ENCODE measurements around the gene MT1HL1. TPM values are rescaled to one million over a fixed set of nuclear protein-coding genes. Genes with fewer than 3 reads are reported as not detected.
"Not testable (repeated sequence)": the region's sequence is repeated elsewhere in the genome, so short reads cannot be mapped to it uniquely, and the experiment has no call there.

MT1HL1 gene
- total RNA-seq, 3 donors from 2014 or later: not detected

DNA sequence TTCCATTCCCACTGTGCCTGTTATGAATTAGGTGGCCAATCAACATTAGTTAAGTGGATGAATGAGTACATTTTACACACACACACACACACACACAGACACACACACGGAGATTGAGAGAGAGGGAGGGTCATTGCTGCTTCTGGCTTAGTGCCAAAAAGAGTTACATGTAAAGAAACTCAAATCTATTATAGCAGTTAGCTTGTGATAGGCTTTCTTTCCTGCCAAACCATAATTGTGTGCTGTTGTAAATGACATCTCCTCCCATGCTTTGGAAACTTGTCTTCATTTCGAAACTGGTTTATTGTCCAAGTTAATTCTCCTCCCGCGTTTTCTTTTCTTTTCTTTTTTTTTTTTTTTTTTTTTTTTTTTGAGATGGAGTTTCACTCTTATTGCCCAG is 1.4 kb upstream of the MT1HL1 start:
- no peaks in the 10 kb centered on the region for H3K9me3 Mint-ChIP-seq
- H3K27me3 Mint-ChIP-seq (ENCODE audit: low read depth): peaks cover 3% of the 10 kb centered on the region
- ATAC-seq (no peak), DNase-seq (no peak)
- no peaks in the 10 kb centered on the region for H3K4me1 Mint-ChIP-seq (ENCODE audit: low read depth)
- no peak overlapping the region for H3K4me3 Mint-ChIP-seq
- H3K36me3 Mint-ChIP-seq (ENCODE audit: insufficient read depth): no peaks in the 10 kb centered on the region

DNA sequence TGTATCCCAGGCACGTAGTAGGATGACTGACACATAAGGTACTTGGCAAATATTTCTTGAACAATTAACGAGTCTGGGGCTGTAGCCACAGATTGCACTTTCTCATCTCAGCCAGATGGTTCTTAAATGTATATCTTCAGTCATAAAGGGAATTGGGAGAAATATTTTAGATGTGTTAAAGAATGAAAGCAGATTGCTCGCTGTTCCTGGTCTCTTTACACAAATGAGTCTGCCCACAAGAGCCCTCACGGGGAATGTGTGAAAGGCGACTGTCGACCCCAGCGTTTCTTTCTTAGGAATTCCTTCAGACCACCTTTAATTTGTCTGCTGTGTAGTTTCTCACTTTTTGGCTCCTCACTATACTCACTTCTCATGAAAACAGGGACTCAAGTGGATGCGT is 725 bp downstream of the MT1HL1 start:
- Mint-ChIP-seq H3K4me1 (ENCODE audit: low read depth) (no peaks in the 10 kb centered on the region), H3K4me3 (no peak overlapping the region), H3K36me3 (ENCODE audit: insufficient read depth) (no peaks in the 10 kb centered on the region), H3K9me3 (no peaks in the 10 kb centered on the region), H3K27me3 (ENCODE audit: low read depth) (peaks cover 3% of the 10 kb centered on the region)
- ATAC-seq (no peak), DNase-seq (no peak)

DNA sequence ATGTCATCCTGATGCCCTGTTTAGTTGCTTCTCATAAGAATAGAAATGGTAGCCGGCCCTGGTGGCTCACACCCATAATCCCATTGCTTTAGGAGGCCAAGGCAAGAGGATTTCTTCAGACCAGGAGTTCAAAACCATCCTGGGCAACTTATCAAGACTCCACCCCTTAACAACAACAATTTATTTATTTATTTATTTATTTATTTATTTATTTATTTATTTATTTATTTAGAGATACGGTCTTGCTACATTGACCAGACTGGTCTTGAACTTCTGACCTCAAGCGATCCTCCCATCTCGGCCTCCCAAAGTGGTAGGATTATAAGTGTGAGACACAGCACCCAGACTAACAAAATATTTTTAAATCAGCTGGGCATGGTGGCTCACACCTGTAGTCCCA is 4.0 kb downstream of the MT1HL1 start:
- Mint-ChIP-seq H3K9me3 (no peaks in the 10 kb centered on the region), H3K4me1 (ENCODE audit: low read depth) (no peaks in the 10 kb centered on the region), H3K27me3 (ENCODE audit: low read depth) (peaks cover 3% of the 10 kb centered on the region), H3K4me3 (no peak overlapping the region), H3K36me3 (ENCODE audit: insufficient read depth) (no peaks in the 10 kb centered on the region)
- DNase-seq (no peak), ATAC-seq (no peak)

DNA sequence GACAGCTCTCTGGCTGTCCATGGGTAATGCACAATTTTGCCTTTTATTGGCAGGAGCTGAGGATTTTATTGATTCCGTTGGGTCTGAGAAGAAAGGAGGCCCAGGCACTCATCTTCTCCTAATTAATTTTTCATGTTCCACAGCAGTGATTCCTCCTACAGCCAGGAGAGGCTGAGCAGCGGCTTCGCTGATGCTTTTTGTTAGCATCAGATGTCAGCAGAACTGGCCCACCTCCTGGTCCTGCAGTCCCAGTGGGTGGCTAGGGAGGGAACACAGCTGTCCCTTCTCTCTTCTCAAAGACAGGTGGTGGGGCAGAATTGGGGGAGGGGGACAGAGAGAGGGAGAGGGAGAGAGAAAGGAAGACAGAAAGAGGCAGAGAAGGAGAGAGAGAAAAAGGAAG is 5.7 kb downstream of the MT1HL1 start:
- ATAC-seq: no peak
- peaks cover 3% of the 10 kb centered on the region for H3K27me3 Mint-ChIP-seq (ENCODE audit: low read depth)
- no peaks in the 10 kb centered on the region for H3K36me3 Mint-ChIP-seq (ENCODE audit: insufficient read depth)

DNA sequence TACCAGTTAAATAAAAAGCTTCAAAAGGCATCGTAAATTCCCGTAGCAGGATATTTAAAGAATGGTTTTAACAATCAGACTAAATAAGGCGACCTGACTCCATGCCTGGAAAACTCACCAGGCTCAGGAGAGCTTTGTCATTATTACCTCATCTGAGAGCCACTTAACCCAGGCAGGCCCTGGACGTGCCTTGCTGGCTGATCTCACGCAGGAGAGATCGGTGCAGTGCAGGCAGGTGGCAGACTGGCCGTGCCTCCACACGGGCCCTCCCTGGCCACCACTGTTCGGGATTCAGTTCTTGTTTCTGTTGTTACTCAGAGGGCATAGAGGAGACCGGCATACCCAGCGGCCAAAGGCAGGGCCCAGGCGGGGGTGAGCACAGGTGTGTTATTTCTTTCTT is 6.4 kb downstream of the MT1HL1 start:
- DNase-seq: no peak
- no peaks in the 10 kb centered on the region for H3K27me3 Mint-ChIP-seq (ENCODE audit: low read depth)
- ATAC-seq: no peak
- H3K4me1 Mint-ChIP-seq (ENCODE audit: low read depth): no peaks in the 10 kb centered on the region
- H3K9me3 Mint-ChIP-seq: no peaks in the 10 kb centered on the region
- H3K4me3 Mint-ChIP-seq: no peak overlapping the region
- H3K36me3 Mint-ChIP-seq (ENCODE audit: insufficient read depth): no peaks in the 10 kb centered on the region

More for the DNA sequence above, 5.7 kb downstream of the MT1HL1 start:
- no peaks in the 10 kb centered on the region for H3K9me3 Mint-ChIP-seq
- DNase-seq: no peak
- no peak overlapping the region for H3K4me3 Mint-ChIP-seq
- no peaks in the 10 kb centered on the region for H3K4me1 Mint-ChIP-seq (ENCODE audit: low read depth)

DNA sequence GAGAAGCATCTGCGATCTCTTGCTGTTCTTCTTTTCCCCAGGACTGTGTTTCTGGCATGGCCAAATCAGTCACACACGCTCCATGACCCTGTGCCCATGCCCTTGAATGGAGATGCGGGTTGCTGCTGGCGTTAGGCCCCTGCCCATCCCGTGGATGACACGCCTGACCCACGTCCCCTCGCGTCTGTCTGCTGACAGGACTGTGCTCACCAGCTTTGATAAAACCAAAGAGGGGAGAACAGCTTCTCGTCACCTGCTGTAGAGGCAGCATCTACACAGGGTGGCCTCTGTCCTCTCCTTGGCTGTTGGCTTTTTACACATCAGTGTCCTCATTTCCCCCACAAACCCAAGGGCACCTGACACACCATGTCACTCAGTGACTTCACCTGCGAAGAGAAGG is 6.9 kb downstream of the MT1HL1 start:
- no peaks in the 10 kb centered on the region for H3K4me1 Mint-ChIP-seq (ENCODE audit: low read depth)
- DNase-seq (no peak), ATAC-seq (no peak)
- no peaks in the 10 kb centered on the region for H3K36me3 Mint-ChIP-seq (ENCODE audit: insufficient read depth)
- no peak overlapping the region for H3K4me3 Mint-ChIP-seq
- H3K27me3 Mint-ChIP-seq (ENCODE audit: low read depth): peaks cover under 1% of the 10 kb centered on the region
- no peaks in the 10 kb centered on the region for H3K9me3 Mint-ChIP-seq

DNA sequence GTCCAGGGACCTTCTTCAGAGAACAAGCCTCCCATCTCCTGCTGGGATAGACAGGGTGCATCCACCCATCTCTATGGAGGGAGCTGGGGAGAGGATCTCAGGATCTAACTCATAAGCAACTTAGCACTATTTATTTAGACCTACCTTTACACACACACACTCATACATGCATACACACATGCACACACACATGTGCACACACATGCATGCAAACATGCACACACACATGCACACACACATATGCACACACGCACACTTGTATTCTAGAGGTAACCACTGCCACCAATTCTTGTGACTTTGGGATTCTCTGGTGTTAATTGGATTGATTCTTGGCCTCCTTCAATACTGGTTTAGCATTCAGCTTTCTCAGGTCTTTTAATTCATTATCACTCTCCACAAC is 9.8 kb downstream of the MT1HL1 start:
- DNase-seq (no peak), ATAC-seq (no peak)
- Mint-ChIP-seq H3K9me3 (peaks cover 17% of the 10 kb centered on the region), H3K36me3 (ENCODE audit: insufficient read depth) (no peaks in the 10 kb centered on the region), H3K4me1 (ENCODE audit: low read depth) (no peaks in the 10 kb centered on the region), H3K27me3 (ENCODE audit: low read depth) (peaks cover 5% of the 10 kb centered on the region), H3K4me3 (no peak overlapping the region)

DNA sequence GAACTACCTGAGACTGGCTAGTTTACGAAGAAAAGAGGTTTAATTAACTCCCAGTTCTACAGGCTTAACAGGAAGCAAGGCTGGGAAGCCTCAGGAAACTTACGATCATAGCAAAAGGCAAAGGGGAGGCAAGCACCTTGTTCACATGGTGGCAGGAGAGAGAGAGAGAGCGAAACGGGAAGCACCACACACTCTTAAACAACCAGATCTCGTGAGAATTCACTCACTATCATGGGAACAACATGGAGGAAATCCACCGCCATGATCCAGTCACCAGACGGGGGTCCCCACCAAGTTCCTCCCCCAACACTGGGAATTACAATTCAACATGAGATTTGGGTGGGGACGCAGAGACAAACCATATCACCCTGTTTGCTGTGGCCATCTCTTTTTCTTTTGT is 11.8 kb downstream of the MT1HL1 start:
- Mint-ChIP-seq H3K36me3 (ENCODE audit: insufficient read depth) (no peaks in the 10 kb centered on the region), H3K4me1 (ENCODE audit: low read depth) (no peaks in the 10 kb centered on the region), H3K27me3 (ENCODE audit: low read depth) (peaks cover 5% of the 10 kb centered on the region), H3K4me3 (no peak overlapping the region), H3K9me3 (peaks cover 17% of the 10 kb centered on the region)
- ATAC-seq (no peak), DNase-seq (no peak)

DNA sequence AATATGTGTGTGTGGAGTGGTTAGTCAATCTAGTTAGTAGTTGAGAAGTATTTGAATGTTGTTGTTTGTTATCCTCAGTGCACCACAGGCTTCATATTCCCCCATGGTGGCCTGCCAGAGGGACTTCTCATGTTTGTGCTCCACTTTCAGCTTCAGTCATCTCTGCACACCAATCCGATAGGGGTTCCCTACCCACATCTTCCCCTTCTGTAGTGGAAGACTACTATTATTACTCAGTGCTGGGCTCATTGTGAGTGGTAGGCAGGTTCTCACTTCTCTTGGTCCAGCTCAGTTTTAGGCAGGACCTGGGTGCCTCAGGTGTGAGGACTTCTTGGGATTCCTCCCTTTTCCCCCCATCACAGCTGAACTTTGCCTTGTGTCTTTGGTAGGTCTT is 14.2 kb downstream of the MT1HL1 start:
- Mint-ChIP-seq H3K36me3 (ENCODE audit: insufficient read depth) (no peaks in the 10 kb centered on the region), H3K9me3 (peaks cover 20% of the 10 kb centered on the region), H3K27me3 (ENCODE audit: low read depth) (peaks cover 5% of the 10 kb centered on the region), H3K4me3 (no peak overlapping the region), H3K4me1 (ENCODE audit: low read depth) (no peaks in the 10 kb centered on the region)
- no peak for DNase-seq
- ATAC-seq: no peak

DNA sequence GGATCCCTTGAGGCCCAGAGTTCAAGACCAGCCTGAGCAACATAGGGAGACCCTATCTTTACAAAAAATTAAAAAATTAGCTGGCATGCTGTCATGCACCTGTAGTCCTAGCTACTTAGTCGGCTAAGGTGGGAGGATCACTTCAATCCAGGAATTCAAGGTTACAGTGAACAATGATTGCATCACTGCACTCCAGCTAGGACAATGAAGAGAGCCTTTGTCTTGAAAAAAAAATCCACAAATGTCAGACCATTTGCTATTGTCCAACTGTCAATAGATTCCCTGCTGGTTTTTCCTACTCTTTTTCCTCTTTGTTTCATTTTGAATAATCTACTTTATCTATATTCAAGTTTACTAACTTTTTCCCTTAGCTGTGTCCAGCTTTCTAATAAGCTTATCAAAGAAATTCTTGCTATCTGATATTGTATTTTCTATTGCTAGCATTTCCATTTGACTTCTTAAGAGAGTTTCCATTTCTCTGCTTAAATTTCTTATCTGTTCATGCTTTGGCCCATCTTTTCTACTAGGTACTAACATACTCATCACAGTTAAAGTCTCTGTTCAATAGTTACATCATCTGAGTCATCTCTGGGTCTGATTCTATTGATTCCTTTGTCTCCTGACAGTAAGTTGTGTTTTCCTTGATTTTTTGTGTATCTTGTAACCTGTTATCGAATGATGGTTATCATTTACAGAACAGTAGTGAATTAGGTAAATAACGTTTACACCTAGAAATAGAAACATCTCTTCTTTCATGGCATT is 14.8 kb downstream of the MT1HL1 start:
- Mint-ChIP-seq H3K4me3 (no peak overlapping the region), H3K9me3 (peaks cover 20% of the 10 kb centered on the region), H3K4me1 (ENCODE audit: low read depth) (no peaks in the 10 kb centered on the region), H3K27me3 (ENCODE audit: low read depth) (peaks cover 5% of the 10 kb centered on the region), H3K36me3 (ENCODE audit: insufficient read depth) (no peaks in the 10 kb centered on the region)
- no peak for DNase-seq
- ATAC-seq: no peak

DNA sequence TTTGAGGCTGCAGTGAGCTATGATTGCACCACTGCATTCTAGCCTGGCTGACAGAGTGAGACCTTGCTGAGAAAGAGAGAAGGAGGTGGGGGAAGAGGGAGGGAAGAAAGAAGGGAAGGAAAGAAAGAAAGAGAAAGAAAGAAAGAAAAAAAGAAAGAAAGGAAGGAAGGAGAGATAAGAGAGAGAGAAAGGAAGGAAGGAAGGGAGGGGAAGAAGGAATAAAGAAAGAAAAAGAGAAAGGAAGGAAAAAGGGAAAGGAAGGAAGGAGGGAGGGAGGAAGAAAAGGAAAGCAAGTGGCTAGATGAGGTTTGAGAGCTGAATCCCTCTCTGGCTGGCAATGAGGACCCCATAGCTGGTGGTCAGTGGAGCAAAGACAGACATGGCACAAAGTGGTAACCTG is 20.4 kb downstream of the MT1HL1 start:
- ATAC-seq: no peak
- H3K4me3 Mint-ChIP-seq: no peak overlapping the region
- DNase-seq: no peak
- no peaks in the 10 kb centered on the region for H3K27me3 Mint-ChIP-seq (ENCODE audit: low read depth)
- H3K9me3 Mint-ChIP-seq: peaks cover 3% of the 10 kb centered on the region
- no peaks in the 10 kb centered on the region for H3K36me3 Mint-ChIP-seq (ENCODE audit: insufficient read depth)
- no peaks in the 10 kb centered on the region for H3K4me1 Mint-ChIP-seq (ENCODE audit: low read depth)

DNA sequence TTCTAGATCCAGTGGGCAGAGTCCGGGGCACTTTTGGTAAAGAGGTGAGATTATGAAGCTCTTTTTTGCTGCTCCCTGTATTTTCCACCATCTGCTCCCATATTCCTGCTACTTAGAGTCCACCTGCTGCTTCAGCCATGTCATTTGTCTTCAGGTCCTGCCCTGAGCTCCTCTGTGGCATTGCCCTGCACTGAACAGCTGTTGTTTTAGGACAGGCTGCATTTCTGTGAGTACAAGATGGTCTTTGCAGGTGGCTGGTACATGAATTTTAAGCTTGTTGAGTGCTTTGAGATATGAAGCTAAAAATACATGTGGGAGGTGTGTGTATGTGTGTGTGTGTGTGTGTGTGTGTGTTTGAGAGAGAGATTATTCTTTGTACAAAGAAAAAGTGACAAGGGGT is 21.9 kb downstream of the MT1HL1 start:
- Mint-ChIP-seq H3K27me3 (ENCODE audit: low read depth) (no peaks in the 10 kb centered on the region), H3K4me3 (no peak overlapping the region), H3K36me3 (ENCODE audit: insufficient read depth) (no peaks in the 10 kb centered on the region), H3K4me1 (ENCODE audit: low read depth) (no peaks in the 10 kb centered on the region), H3K9me3 (peaks cover 3% of the 10 kb centered on the region)
- no peak for DNase-seq
- no peak for ATAC-seq

DNA sequence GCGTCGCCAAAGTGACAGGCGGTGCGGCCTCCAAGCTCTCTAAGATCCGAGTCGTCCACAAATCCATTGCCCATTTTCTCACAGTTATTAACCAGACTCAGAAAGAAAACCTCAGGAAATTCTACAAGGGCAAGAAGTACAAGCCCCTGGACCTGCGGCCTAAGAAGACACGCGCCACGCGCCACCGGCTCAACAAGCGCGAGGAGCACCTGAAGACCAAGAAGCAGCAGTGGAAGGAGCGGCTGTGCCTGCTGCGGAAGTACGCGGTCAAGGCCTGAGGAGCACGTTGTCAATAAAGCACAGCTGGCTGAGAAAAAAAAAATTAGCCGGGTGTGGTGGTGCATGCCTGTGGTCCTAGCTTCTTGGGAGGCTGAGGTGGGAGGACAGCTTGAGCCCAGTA is 22.8 kb downstream of the MT1HL1 start:
- not testable (repeated sequence) for H3K4me1 Mint-ChIP-seq (ENCODE audit: low read depth); ATAC-seq; H3K9me3 Mint-ChIP-seq; H3K27me3 Mint-ChIP-seq (ENCODE audit: low read depth); H3K36me3 Mint-ChIP-seq (ENCODE audit: insufficient read depth); DNase-seq; H3K4me3 Mint-ChIP-seq

DNA sequence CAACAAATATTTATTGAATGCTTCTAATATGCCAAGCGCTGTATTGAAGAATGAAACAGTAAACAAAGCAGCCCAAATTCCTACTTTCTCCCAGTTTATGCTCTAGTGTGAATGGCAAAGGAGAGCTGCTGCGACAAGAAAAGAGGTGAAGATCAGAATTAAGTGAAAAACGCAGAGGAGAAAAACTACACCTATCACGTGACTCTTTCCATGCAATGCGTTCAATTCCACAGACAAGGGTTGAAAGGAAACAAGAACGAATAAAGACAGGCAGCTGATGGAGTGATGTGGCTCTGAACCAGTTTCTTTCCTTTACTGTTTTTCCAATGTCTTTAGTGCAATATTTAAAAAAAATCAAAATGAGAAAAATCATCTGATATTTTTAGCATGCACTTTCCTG is 23.6 kb downstream of the MT1HL1 start:
- no peaks in the 10 kb centered on the region for H3K4me1 Mint-ChIP-seq (ENCODE audit: low read depth)
- no peak for ATAC-seq
- H3K4me3 Mint-ChIP-seq: no peak overlapping the region
- no peaks in the 10 kb centered on the region for H3K27me3 Mint-ChIP-seq (ENCODE audit: low read depth)
- H3K36me3 Mint-ChIP-seq (ENCODE audit: insufficient read depth): peaks cover 2% of the 10 kb centered on the region
- no peak for DNase-seq
- H3K9me3 Mint-ChIP-seq: peaks cover 6% of the 10 kb centered on the region

DNA sequence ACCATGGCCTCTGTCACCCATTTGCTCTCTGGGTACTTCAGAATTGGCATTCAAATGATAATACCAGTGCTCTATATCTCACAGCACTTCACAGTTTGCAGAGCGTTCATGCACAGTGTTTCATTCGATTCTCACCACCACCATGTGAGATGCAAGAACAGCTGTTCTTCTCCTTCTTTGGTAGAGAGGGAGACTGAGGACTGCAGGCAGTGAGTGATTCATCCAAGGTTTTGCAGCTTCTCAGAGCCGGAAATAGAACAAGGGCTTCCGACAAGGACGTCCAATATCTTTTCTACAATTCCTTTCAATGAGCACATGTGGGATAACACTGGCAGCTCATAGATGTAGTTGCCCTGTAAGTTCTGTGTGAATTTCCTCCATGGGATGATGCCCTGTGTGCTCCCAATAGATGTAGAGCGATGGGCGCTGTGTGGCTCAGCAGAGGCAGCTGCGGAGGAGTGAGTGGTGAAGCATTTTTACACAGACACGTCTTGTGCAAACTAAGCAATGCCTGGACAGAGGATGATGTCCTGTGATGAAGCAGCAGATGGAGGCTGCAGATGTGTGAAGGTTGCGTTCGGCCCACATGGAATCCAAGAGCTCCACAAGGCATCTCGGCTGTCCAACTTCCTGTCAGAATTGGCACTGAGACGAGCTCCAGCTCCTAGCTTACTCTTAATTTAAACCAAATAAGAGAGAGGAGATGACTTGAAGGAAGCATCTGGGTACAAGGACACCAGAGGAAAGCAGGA is 24.9 kb downstream of the MT1HL1 start:
- H3K4me1 Mint-ChIP-seq (ENCODE audit: low read depth): no peaks in the 10 kb centered on the region
- DNase-seq (no peak), ATAC-seq (no peak)
- H3K9me3 Mint-ChIP-seq: peaks cover 6% of the 10 kb centered on the region
- peaks cover 2% of the 10 kb centered on the region for H3K36me3 Mint-ChIP-seq (ENCODE audit: insufficient read depth)
- H3K4me3 Mint-ChIP-seq: no peak overlapping the region
- H3K27me3 Mint-ChIP-seq (ENCODE audit: low read depth): no peaks in the 10 kb centered on the region
